ENCODE measurements around the gene C22orf23. TPM values are rescaled to one million over a fixed set of nuclear protein-coding genes. Genes with fewer than 3 reads are reported as not detected.

C22orf23 gene
- total RNA-seq, 1 experiment from 2014 or later, result 3.4 TPM

GRCh38 chr22:37925767-37926166, 27.6 kb downstream of the C22orf23 start:
- no peak for DNase-seq (ENCODE audit: low read depth)

GRCh38 chr22:37925330-37925729, 28.1 kb downstream of the C22orf23 start:
- DNase-seq (ENCODE audit: low read depth), result no peak

GRCh38 chr22:37924386-37925065, 28.9 kb downstream of the C22orf23 start:
- no peak for DNase-seq (ENCODE audit: low read depth)

- DNase-seq (ENCODE audit: low read depth), result no peak
Observed at GRCh38 chr22:37923927-37924326, 29.5 kb downstream of the C22orf23 start.

GRCh38 chr22:37922191-37922590, 31.2 kb downstream of the C22orf23 start:
- no peak for DNase-seq (ENCODE audit: low read depth)

GRCh38 chr22:37920126-37920525, 33.3 kb downstream of the C22orf23 start:
- no peak for DNase-seq (ENCODE audit: low read depth)

GRCh38 chr22:37918580-37919270, 34.7 kb downstream of the C22orf23 start:
- DNase-seq (ENCODE audit: low read depth), result no peak

- DNase-seq (ENCODE audit: low read depth), result no peak
Observed at GRCh38 chr22:37917874-37918548, 35.4 kb downstream of the C22orf23 start.

- DNase-seq (ENCODE audit: low read depth), result no peak
Observed at GRCh38 chr22:37916311-37916710, 37.1 kb downstream of the C22orf23 start.

GRCh38 chr22:37913233-37913721, 40.1 kb downstream of the C22orf23 start:
- no peak for DNase-seq (ENCODE audit: low read depth)

- no peak for DNase-seq (ENCODE audit: low read depth)
Observed at GRCh38 chr22:37912171-37912570, 41.2 kb downstream of the C22orf23 start.

GRCh38 chr22:37911697-37912096, 41.7 kb downstream of the C22orf23 start:
- no peak for DNase-seq (ENCODE audit: low read depth)

GRCh38 chr22:37910890-37911672, 42.3 kb downstream of the C22orf23 start:
- DNase-seq (ENCODE audit: low read depth), result no peak

- no peak for DNase-seq (ENCODE audit: low read depth)
Observed at GRCh38 chr22:37909766-37910165, 43.6 kb downstream of the C22orf23 start.

GRCh38 chr22:37907036-37907954, 46.1 kb downstream of the C22orf23 start:
- peak; percentile 36 for DNase-seq (ENCODE audit: low read depth)

GRCh38 chr22:37906364-37907008, 46.9 kb downstream of the C22orf23 start:
- DNase-seq (ENCODE audit: low read depth), result peak; percentile 30

- DNase-seq (ENCODE audit: low read depth), result peak; percentile 90
Observed at GRCh38 chr22:37905534-37906363, 47.7 kb downstream of the C22orf23 start, which contains the start of gene MICALL1. Gene MICALL1, plus strand, starts transcription at chr22:37906297. Its CDS starts 126 bp downstream, at chr22:37906423.

- DNase-seq (ENCODE audit: low read depth), result peak; percentile 98
Observed at GRCh38 chr22:37904572-37905533, 48.5 kb downstream of the C22orf23 start.
